Measurements from ENCODE around the gene KRT86.

- no peak for TF ChIP-seq POLR2AphosphoS5 (IDR thresholded peaks at IDR 0.05; ENCODE audit: low read depth, low read length)
- no peak for TF ChIP-seq POLR2A (IDR thresholded peaks at IDR 0.05; ENCODE audit: low read depth, low read length)
- TF ChIP-seq TAF1 (IDR thresholded peaks at IDR 0.05; ENCODE audit: borderline replicate concordance, low read depth, low read length) = no peak
Observed at GRCh38 chr12:52322069-52322468, 47.6 kb downstream of the KRT86 start.

Data from GM12892 (cell line).